HG02870 (cell line): ENCODE data around the gene FHDC1.

Experiments
- ATAC-seq: cut with Tn5 transposase; IDR thresholded peaks from one replicate; pipeline ENCODE4 v1.9.1; 2021; ENCODE audit warnings: mild to moderate bottlenecking, moderate library complexity; ENCODE audit not compliant: unreplicated experiment

The FHDC1 gene

GRCh38 chr4:152976212-152976761, 40.2 kb downstream of the FHDC1 start:
- no peak for ATAC-seq

GRCh38 chr4:152979731-152980330, 43.7 kb downstream of the FHDC1 start:
- ATAC-seq: no peak

GRCh38 chr4:152981278-152981677, 45.2 kb downstream of the FHDC1 start:
- ATAC-seq: no peak

GRCh38 chr4:152981842-152982241, 45.7 kb downstream of the FHDC1 start:
- ATAC-seq: no peak

GRCh38 chr4:152983221-152983620, 47.1 kb downstream of the FHDC1 start:
- ATAC-seq: no peak

- ATAC-seq: no peak
Observed at GRCh38 chr4:152983774-152984411, 47.8 kb downstream of the FHDC1 start.

GRCh38 chr4:152988721-152989553, 52.8 kb downstream of the FHDC1 start:
- no peak for ATAC-seq

- ATAC-seq: no peak
Observed at GRCh38 chr4:152989554-152989970, 53.4 kb downstream of the FHDC1 start.

- no peak for ATAC-seq
Observed at GRCh38 chr4:152990471-152991131, 54.5 kb downstream of the FHDC1 start.

- no peak for ATAC-seq
Observed at GRCh38 chr4:152991398-152991797, 55.3 kb downstream of the FHDC1 start.

- no peak for ATAC-seq
Observed at GRCh38 chr4:152992027-152992426, 55.9 kb downstream of the FHDC1 start.

GRCh38 chr4:152992466-152992865, 56.3 kb downstream of the FHDC1 start:
- ATAC-seq: no peak

- ATAC-seq: no peak
Observed at GRCh38 chr4:152994038-152994437, 57.9 kb downstream of the FHDC1 start.

GRCh38 chr4:152996111-152996571, 60.0 kb downstream of the FHDC1 start:
- ATAC-seq: no peak

- ATAC-seq: no peak
Observed at GRCh38 chr4:152996672-152997071, 60.5 kb downstream of the FHDC1 start.

GRCh38 chr4:152997288-152997687, 61.2 kb downstream of the FHDC1 start:
- ATAC-seq: no peak

- ATAC-seq: no peak
Observed at GRCh38 chr4:152997771-152998487, 61.8 kb downstream of the FHDC1 start.

GRCh38 chr4:152998861-152999260, 62.7 kb downstream of the FHDC1 start:
- ATAC-seq: no peak

- no peak for ATAC-seq
Observed at GRCh38 chr4:152999346-153000075, 63.4 kb downstream of the FHDC1 start.

GRCh38 chr4:153000076-153000420, 63.9 kb downstream of the FHDC1 start:
- no peak for ATAC-seq
